IPS-11a (cell line): ENCODE data around the gene BCLAF1.

Experiments used
- H3K4me3 ChIP-seq: one replicate; pipeline ENCODE4 v1.5.1; 2013; ENCODE audit warnings: low read depth, low read length, control low read depth

The BCLAF1 gene, protein sequence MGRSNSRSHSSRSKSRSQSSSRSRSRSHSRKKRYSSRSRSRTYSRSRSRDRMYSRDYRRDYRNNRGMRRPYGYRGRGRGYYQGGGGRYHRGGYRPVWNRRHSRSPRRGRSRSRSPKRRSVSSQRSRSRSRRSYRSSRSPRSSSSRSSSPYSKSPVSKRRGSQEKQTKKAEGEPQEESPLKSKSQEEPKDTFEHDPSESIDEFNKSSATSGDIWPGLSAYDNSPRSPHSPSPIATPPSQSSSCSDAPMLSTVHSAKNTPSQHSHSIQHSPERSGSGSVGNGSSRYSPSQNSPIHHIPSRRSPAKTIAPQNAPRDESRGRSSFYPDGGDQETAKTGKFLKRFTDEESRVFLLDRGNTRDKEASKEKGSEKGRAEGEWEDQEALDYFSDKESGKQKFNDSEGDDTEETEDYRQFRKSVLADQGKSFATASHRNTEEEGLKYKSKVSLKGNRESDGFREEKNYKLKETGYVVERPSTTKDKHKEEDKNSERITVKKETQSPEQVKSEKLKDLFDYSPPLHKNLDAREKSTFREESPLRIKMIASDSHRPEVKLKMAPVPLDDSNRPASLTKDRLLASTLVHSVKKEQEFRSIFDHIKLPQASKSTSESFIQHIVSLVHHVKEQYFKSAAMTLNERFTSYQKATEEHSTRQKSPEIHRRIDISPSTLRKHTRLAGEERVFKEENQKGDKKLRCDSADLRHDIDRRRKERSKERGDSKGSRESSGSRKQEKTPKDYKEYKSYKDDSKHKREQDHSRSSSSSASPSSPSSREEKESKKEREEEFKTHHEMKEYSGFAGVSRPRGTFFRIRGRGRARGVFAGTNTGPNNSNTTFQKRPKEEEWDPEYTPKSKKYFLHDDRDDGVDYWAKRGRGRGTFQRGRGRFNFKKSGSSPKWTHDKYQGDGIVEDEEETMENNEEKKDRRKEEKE

DNA sequence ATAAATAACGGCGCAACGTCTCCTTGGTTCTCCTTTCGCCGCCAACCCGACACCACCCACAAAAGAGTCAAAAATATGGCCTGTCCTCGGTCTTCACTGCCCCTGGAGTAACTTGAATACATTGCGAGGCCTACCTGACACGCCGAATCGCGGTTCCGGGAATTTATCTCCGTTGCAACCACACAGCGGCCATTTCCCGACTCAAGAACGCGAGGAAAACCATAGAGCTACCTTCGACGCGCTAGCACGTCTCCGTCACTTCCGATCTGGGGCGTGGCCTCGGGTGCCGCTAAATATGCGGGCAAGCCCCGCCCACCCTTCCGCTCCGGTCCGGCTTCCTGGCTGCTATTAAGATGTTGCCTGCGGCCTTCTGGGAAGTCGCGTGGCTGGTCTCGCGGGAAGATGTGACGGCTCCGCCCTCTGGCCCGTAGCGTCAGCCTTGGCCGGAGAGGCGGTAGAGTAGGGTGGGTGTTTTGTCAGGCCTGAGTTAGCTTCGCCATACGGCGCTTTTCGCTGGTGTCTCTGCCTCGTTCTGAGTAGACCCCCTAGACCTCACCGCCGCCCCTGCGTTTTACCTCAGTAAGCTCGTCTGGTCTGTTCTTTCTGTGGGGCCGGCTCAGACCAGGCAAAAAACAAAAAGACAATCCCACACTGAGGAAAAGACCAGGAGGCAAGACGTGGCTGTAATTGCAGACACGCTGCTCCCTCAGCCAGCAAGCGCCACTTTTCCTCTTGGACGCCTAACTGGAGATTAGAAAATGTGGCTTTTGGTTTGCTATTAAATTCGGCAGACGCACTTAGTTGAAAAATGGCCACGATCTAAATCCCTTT is at the start of gene BCLAF1:
Gene BCLAF1 (minus strand): TSS at position 268 of the 831 bp plus-strand sequence. CDS start 9,980 bp downstream, outside the sequence.
- H3K4me3 ChIP-seq, result peak within 1 kb of the TSS; percentile 99

DNA sequence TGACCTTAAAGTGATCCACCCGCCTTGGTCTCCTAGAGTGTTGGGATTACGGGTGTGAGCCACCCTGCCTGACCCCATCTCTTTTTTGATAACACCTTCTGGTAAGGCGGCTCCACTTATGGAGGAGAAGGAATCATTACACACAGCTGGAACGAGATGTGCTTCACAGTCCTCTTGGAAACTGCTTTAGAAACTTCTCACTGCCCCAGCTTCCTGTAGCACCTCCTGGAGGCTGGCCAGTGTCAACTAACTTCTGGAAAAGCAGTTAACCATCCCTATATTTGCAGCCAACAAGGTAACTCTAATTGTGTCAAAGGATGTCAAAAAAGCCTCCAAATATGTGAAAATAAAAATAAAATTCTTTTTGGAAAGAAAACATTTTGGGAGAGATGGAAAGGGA is 48.8 kb upstream of the BCLAF1 start:
- no peak overlapping the region for H3K4me3 ChIP-seq

DNA sequence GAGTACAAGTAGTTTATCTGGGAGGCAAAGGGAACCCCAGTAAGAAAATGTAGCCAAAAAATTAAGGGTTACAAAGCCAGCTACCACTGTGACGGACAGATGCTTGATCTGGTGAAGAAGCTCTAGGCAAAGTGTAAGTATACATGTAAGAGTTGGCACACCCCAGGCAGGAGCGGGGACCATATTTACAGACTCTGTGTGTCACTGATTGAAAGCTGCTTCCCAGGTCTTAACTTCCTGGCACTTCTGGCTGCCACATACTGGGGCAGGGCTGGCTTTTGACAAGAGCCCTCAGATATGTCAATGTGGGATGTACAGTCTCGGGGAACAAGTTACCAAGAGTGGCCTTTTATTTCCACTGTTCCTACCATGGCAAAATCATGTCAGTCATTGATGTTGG is 48.0 kb upstream of the BCLAF1 start:
- no peak overlapping the region for H3K4me3 ChIP-seq

DNA sequence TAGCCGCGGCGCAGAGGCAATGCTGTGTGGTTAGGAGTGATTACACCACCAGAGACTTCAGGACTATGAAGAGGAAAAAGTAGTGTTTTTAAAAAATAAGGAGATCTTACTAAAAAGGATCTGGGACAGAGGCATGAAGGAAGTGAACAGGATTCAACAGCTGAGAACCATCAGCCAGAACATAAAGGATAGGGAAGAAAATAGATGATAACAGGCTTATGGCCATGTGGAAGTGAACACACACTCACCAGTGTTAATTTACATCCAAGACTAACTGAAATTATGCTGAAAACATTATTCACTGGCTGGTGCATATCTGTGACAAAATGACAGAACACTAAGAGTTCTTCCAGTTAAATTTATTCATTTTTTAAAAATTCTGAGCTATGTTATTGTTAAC is 47.5 kb upstream of the BCLAF1 start:
- H3K4me3 ChIP-seq, result no peak overlapping the region

DNA sequence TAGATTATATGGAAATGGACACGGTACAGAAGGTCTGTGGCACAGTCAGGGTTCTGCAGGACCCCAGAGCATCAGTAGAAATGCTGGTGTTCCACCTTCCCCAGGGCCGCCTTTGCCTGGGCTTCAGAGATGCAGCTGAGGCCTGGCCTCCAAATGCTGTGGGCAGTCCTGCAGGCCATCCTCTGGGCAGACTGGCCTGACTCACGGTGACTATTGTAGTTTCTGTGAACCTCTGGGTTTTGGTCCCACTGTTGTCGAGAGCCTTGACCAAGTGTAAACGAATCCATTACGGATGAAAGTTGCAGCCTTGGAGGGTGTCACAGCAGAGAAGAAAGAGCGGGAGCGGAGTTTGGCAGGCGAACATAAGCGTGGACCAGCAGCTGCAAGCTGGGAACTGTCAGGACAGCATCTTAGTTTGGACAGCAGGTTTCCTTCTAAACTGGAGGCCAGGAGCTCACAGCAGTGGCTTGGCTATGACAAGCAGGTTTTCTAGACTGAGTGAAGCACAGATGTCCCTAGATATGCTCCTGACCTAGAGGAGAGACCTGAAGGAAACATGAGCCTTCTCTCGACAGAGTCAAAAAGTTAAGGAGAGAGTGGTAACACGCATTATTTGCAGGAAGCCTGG is 46.2 kb upstream of the BCLAF1 start:
- no peak overlapping the region for H3K4me3 ChIP-seq

DNA sequence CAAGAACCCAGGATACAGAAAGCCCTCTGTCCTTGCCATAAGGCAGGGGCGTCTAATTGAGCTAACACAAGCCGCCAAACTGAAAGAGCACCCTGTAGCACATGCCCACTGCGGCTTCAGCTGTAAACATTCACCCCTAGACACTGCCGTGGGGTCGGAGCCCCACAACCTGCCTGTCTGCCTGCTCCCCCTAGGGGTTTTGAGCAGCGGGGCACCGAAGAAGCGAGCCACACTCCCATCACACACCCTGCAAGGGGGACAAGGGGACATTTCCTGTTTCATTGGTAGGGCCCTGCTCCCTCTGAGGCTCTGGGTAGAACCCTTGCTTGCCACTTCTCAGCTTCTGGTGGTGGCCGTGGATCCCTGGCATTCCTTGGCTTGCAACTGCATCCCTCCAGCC is 45.2 kb upstream of the BCLAF1 start:
- no peak overlapping the region for H3K4me3 ChIP-seq

DNA sequence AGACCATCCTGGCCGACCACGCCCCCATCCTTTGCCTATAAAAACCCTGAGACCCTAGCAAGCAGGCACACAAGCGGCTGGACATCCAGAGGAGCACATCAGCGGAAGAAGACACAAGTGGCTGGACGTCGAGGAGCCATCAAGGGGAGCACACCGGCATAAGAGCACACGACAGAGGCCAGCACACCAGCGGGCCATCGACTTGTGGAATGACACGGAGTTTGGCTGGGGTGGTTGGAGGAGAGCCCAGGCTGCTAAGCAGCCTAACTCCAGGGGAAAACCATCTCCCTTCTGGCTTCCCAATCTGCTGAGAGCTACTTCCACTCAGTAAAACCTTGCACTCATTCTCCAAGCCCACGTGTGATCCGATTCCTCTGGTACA is 44.8 kb upstream of the BCLAF1 start:
- no peak overlapping the region for H3K4me3 ChIP-seq

DNA sequence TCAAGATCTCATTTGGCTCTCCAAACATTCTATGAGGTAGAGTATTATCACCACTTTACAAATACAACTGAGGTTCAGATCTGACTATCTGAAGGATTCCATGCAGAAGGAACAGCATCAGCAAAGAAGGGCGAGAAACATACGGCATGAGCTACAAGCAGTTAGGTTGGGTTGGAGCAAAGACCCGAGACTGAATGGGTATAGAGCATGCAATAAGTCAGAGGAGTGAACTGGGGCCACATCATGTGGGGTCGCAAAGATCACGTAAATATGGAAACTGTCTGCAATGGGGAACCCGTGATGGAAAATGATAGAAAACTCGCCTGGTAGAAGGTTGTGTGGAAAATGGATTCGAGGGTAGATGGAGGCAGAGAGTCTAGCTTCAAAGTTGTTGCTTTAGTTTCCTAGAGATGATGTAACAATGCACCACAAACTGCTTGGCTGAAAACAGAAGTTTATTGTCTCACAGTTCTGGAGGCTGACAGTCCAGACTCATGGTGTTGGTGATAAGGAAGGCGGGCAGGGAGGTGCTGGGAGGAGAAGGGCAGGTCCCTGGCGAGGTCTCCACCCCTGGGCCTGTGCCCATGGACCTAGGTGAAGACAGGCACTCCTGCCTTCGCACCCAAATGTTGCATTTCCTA is 44.3 kb upstream of the BCLAF1 start:
- H3K4me3 ChIP-seq, result no peak overlapping the region

DNA sequence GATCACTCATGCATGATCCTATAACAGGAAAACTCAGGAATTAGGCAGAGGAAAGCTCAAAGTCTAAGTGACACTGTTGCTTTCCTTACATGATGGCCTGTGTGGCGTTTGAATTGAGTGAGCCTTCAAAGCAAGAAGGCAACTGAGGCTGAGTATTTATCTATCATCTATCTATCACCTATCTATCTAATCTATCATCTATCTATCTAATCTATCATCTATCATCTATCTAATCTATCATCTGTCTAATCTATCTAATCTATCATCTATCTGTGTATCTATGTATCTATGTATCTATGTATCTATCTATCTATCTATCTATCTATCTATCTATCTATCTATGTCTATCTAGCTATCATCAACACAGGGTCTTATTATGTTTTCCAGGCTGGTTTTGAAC is 41.8 kb upstream of the BCLAF1 start:
- H3K4me3 ChIP-seq, result no peak overlapping the region

DNA sequence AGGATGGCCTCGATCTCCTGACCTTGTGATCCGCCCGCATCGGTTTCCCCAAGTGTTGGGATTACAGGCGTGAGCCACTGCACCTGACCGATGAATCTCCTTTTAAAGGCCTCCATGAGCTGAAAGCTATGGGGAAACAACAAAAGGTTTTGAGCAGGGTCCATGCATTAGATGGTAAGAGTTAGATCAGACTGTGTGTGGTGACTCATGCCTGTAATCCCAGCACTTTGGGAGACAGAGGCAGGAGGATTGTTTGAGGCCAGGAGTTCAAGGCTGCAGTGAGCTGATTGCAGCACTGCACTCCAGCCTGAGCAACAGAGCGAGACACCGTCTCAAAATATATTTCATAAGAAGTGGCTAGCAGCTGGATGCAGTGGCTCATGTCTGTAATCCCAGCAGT is 41.0 kb upstream of the BCLAF1 start:
- H3K4me3 ChIP-seq, result no peak overlapping the region

DNA sequence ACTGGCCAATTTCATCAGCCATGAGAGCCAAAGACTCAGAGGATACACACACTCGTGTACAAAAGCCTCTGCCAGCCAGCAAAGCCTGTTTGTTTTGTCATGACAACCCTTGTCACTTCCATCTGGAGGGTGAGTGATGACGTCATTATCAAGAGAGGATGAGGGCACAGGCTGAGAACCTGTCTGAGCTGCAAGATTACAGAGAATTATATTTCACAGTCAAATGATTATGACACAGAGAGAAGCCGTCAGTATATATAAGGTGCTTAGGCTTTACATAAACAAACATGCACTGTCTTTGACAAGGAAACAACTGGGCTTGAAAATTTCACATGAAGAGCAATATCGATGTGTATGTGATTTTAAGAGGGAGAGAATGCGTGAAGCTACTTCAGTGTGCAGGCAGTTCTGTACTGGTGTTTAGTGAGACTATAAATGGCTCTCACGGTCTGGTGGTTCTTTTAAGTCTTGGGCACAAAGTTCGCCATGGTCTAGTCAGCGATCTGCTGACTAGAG is 36.5 kb upstream of the BCLAF1 start:
- H3K4me3 ChIP-seq, result no peak overlapping the region

DNA sequence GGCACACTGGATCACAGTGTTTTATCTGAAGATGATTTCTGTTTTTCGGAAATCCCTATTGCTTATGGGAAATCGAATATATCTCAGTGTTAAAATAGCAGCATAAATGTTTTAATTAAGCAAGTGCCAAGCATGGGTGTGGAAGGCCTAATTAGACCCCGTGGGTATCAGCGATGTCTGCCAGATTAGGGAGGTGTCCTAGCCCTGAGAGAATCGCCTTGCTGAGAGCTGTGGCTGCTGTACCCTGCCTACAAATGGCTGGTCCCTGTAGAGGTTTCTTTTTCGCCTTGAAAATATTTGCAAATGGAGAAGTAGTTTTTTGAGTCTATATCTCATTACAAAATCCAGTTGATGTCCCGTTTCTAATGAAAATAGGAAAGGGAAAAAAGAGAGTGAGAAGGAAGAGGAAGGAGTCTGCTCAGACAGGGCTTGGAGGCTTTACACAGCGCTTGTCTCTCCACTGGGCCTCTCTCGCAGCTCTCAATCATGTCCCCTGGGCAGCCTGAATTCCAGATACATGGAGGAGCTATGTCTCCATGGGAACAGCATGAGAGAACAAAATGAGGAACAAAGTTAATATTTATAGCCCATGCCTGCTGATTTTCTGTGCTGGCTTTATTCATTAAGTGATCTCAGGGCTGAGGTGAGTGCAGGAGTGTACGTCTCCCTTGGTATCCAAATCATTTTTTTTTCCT is 35.2 kb upstream of the BCLAF1 start:
- no peak overlapping the region for H3K4me3 ChIP-seq

DNA sequence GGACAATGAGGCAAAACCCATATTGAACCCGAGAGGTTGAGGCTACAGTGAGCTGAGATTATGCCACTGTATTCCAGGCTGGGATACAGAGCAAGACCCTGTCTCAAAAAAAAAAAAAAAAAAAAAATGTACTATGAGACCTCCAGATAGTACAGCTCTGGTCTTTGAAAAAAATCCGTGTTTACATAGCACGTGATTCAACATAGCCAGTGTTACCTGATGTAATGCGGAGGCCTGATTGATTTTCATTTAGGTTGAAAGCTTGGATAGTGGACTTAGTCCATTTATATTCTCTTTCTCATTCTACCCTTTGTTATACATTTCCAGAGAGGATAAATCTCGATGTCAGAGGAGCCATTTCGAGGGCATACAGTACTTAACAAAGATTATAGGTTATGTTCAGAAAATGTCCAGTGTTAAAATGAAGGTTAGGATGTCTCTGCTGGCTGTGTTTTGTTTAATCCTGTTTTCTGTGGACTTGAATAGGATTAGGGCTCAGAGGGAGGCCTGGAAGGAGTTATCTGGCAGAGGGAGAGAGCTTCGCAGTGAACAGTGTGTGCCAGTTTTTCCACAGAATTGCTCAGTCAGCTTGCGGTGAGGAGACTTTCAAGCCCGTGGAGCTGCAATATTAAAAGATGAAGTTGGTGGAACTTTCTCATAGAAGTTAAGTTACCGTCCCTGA is 33.9 kb upstream of the BCLAF1 start:
- no peak overlapping the region for H3K4me3 ChIP-seq

DNA sequence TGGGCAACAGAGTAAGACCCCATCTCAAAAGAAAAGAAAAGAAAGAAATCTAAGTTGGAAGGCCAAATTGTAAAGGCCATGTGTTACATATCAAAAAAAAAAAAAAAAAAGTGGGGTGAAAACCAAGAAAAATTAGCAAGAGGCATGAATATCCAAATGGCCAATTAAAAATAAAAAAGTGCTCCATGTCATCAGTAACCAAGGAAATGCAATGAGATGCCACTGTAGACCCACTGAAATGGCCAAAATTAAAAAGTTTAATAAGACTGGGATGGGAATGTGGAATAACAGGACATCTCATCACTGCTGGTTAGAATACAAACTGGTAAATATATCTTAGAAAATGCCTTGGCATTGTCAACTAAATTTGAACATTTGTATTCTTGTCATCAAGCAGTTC is 30.1 kb upstream of the BCLAF1 start:
- no peak overlapping the region for H3K4me3 ChIP-seq

DNA sequence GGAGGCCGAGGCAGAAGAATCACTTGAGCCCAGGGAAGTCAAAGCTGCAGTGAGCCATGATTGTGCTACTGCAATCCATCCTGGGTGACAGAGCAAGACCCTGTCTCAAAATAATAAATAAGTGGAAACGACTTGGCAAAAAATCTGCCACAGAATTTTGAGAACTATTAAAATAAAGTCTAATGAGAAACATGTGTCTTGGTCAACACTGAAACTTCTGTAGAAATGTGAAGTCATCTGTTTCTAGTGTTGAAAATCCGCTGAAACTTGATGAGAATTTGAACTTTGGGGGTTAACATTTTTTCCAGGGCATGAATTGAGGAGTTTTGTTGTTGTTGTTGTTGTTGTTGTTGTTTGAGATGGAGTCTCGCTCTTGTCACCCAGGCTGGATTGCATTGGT is 29.0 kb upstream of the BCLAF1 start:
- H3K4me3 ChIP-seq, result no peak overlapping the region

DNA sequence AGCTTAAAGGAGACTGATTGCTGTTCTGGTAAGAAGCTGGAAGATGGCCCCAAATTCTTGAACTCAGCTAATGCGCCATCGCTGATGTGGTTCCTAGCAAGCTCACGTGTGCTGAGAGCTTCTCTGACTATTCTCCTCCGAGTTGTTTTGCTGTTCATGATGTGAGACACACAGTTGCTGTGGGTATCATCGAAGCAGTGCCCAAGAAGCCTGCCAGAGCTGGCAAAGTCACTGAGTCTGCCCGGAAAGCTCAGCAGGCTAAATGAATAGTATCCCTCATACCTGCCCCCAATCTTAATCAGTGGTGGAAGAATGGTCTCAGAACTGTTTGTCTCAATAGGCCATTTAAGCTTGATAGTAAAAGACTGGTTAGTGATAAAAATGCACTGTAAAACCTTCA is 28.3 kb upstream of the BCLAF1 start:
- no peak overlapping the region for H3K4me3 ChIP-seq

DNA sequence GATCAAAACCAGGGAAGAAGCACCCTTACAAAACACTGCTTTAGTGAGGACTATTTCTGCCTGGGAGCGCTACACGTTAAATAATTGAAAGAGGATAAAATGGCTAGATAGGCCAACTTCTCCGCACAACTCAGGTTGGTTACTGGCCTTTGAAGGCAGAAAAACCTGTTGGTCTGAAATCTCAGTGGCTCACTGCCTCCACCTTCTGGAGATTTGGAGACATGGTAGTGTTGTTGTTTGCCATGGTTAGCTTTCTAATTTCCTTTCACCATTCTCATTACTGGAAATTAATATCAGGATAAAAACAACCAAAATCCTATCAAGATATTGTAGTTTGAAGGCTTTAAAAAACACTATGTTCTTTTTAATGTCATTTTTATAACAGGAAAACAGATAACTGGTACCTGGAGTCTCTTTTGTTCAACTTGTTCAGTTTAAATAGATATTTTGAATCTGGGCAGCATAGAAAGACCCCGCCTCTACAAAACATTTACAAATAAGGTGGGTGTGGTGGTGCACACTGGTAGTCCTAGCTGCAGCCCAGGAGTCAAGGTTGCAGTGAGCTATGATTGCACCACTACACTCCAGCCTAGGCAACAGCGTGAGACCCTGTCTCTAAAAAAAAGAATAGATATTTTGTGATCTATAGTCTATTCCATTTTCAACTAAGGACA is 27.5 kb upstream of the BCLAF1 start:
- H3K4me3 ChIP-seq, result no peak overlapping the region

DNA sequence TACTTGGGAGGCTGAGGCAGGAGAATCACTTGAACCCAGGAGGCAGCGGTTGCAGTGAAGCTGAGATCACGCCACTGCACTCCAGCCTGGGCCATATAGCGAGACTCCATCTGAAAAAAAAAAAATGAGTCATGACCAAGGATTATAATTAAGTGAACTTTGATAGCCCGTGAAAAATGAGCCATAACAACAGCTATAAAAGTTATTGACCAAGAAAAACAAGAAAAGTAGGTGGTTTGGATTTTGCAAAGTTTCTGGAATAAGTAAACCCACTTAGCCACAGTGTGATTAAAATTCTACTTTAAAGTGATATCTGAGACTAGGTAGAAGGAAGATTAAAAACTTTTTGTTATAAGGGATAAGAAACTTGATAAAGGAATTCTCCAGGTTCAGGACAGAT is 25.9 kb upstream of the BCLAF1 start:
- no peak overlapping the region for H3K4me3 ChIP-seq
